ENCODE measurements around the gene ZNF888.
"Not testable (repeated sequence)": the region's sequence is repeated elsewhere in the genome, so short reads cannot be mapped to it uniquely, and the experiment has no call there.

ZNF888 gene

GRCh38 chr19:52923778-52924593 is 758 bp upstream of the ZNF888 start:
- no peaks in the 10 kb centered on the region for H3K27me3 ChIP-seq (ENCODE audit: insufficient read depth, low read length)
- no peaks in the 10 kb centered on the region for H3K79me2 ChIP-seq (ENCODE audit: insufficient read depth, low read length)
- H3K9me3 ChIP-seq (ENCODE audit: low read length), result peaks cover 4% of the 10 kb centered on the region; the same call in 1 of the 2 replicates
- no peaks in the 10 kb centered on the region for H4K20me1 ChIP-seq (ENCODE audit: insufficient read depth, low read length)
- peak overlapping the region; percentile 99 for H3K4me3 ChIP-seq (ENCODE audit: low read depth, low read length, poor library complexity, severe bottlenecking)
- no peak overlapping the region for H3K27ac ChIP-seq (ENCODE audit: low read depth, low read length, poor library complexity, severe bottlenecking)
- peak overlapping the region; percentile 83 for H3K4me2 ChIP-seq (ENCODE audit: low read length)
- no peaks in the 10 kb centered on the region for H3F3A ChIP-seq (ENCODE audit: insufficient read depth, low read length)
- peaks cover 28% of the 10 kb centered on the region for H3K36me3 ChIP-seq (ENCODE audit: insufficient read depth, low read length)
- TF ChIP-seq EZH2 (IDR thresholded peaks at IDR 0.05; ENCODE audit: borderline replicate concordance, low read length) (no peak), CTCF (IDR thresholded peaks at IDR 0.05; ENCODE audit: low read length) (no peak)
- H3K9me2 ChIP-seq (ENCODE audit: low read depth, low read length), result no peaks in the 10 kb centered on the region
- no peak overlapping the region for H2AFZ ChIP-seq (ENCODE audit: low read length)
- H3K4me1 ChIP-seq (ENCODE audit: insufficient read depth, low read length, severe bottlenecking), result peaks cover 16% of the 10 kb centered on the region
- H3K9ac ChIP-seq (ENCODE audit: low read length), result peak overlapping the region; percentile 99; the same call in 1 of the 2 replicates

DNA sequence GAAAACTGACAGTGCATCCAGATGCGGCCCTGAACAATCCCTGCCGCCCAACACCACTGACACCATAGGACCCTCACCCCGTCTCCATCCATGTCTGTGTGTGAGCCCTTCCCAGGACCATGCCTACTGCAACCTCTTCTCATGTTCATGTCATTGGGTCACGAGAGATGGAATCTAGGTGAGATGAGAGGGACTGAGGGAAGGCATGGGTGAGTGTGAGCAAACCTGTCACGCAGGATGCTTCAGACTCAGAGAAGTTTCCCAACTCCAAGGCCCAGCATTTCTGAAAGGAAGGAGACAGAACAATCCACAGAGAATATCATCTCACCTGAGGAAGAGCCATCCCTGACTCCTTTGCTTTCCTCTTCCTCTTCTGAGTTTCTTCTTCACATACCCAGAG is 5.7 kb downstream of the ZNF888 start:
- peaks cover 62% of the 10 kb centered on the region for H3K36me3 ChIP-seq (ENCODE audit: insufficient read depth, low read length)
- no peak overlapping the region for H2AFZ ChIP-seq (ENCODE audit: low read length)
- H3K9me2 ChIP-seq (ENCODE audit: low read depth, low read length), result no peaks in the 10 kb centered on the region
- no peak overlapping the region for H3K9ac ChIP-seq (ENCODE audit: low read length)
- H3K27ac ChIP-seq (ENCODE audit: low read depth, low read length, poor library complexity, severe bottlenecking), result no peak overlapping the region
- no peaks in the 10 kb centered on the region for H4K20me1 ChIP-seq (ENCODE audit: insufficient read depth, low read length)
- H3F3A ChIP-seq (ENCODE audit: insufficient read depth, low read length), result no peaks in the 10 kb centered on the region
- H3K4me2 ChIP-seq (ENCODE audit: low read length), result no peak overlapping the region
- H3K27me3 ChIP-seq (ENCODE audit: insufficient read depth, low read length), result no peaks in the 10 kb centered on the region
- no peak for TF ChIP-seq EZH2 (IDR thresholded peaks at IDR 0.05; ENCODE audit: borderline replicate concordance, low read length)
- no peak for TF ChIP-seq CTCF (IDR thresholded peaks at IDR 0.05; ENCODE audit: low read length)
- peaks cover 6% of the 10 kb centered on the region for H3K4me1 ChIP-seq (ENCODE audit: insufficient read depth, low read length, severe bottlenecking)
- H3K79me2 ChIP-seq (ENCODE audit: insufficient read depth, low read length), result no peaks in the 10 kb centered on the region
- H3K9me3 ChIP-seq (ENCODE audit: low read length), result no peaks in the 10 kb centered on the region
- H3K4me3 ChIP-seq (ENCODE audit: low read depth, low read length, poor library complexity, severe bottlenecking), result no peak overlapping the region

GRCh38 chr19:52910648-52911047 is 12.6 kb downstream of the ZNF888 start:
- no peaks in the 10 kb centered on the region for H3K4me1 ChIP-seq (ENCODE audit: insufficient read depth, low read length, severe bottlenecking)
- H3K4me2 ChIP-seq (ENCODE audit: low read length), result no peak overlapping the region
- no peaks in the 10 kb centered on the region for H3F3A ChIP-seq (ENCODE audit: insufficient read depth, low read length)
- H3K9me3 ChIP-seq (ENCODE audit: low read length), result 0 out of 2 replicates have a peak, but pooled peaks cover 4% of the 10 kb centered on the region
- H2AFZ ChIP-seq (ENCODE audit: low read length), result no peak overlapping the region
- H3K79me2 ChIP-seq (ENCODE audit: insufficient read depth, low read length), result no peaks in the 10 kb centered on the region
- no peaks in the 10 kb centered on the region for H3K27me3 ChIP-seq (ENCODE audit: insufficient read depth, low read length)
- H3K4me3 ChIP-seq (ENCODE audit: low read depth, low read length, poor library complexity, severe bottlenecking), result no peak overlapping the region
- no peak overlapping the region for H3K9ac ChIP-seq (ENCODE audit: low read length)
- peaks cover 85% of the 10 kb centered on the region for H3K36me3 ChIP-seq (ENCODE audit: insufficient read depth, low read length)
- H3K27ac ChIP-seq (ENCODE audit: low read depth, low read length, poor library complexity, severe bottlenecking), result no peak overlapping the region
- no peaks in the 10 kb centered on the region for H3K9me2 ChIP-seq (ENCODE audit: low read depth, low read length)
- no peaks in the 10 kb centered on the region for H4K20me1 ChIP-seq (ENCODE audit: insufficient read depth, low read length)
- TF ChIP-seq EZH2 (IDR thresholded peaks at IDR 0.05; ENCODE audit: borderline replicate concordance, low read length) (no peak), CTCF (IDR thresholded peaks at IDR 0.05; ENCODE audit: low read length) (no peak)

DNA sequence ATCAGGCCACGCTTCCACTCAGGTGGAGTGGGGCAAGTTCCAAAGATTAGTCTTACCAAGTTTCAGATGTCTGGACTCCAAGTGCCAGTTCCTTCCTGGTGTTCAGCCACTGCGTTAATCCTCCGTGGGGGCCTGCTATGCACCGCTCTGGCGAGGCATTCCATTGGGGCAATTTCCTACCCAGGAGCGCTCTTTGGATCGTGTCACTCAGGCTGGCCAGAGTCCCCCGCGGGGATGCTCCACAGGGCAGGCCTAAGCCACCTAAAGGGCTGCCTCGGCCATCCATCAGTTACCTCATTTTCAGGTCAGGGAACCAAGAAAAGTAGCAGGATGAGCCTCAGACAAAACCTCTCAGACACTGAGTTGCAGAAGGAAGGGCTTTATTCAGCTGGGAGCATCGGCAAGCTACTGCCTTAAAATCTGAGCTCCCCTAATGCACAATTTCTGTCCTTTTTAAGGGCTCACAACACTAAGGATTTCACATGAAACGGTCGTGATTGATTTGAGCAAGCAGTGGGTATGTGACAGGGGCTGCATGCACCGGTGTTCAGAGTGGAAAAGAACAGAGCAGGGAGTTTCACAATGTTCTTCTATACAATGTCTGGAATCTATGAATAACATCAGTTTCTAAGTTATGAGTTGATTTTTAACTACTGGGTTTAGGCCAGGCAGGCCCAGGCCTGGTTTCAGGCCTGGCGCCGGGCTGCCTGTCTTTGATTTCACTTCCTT is 19.0 kb downstream of the ZNF888 start:
- not testable (repeated sequence) for H3K4me2 ChIP-seq (ENCODE audit: low read length); H3K9ac ChIP-seq (ENCODE audit: low read length); H3K9me3 ChIP-seq (ENCODE audit: low read length); H3K4me3 ChIP-seq (ENCODE audit: low read depth, low read length, poor library complexity, severe bottlenecking); H3K9me2 ChIP-seq (ENCODE audit: low read depth, low read length); H2AFZ ChIP-seq (ENCODE audit: low read length); H3K4me1 ChIP-seq (ENCODE audit: insufficient read depth, low read length, severe bottlenecking); H3F3A ChIP-seq (ENCODE audit: insufficient read depth, low read length); H3K79me2 ChIP-seq (ENCODE audit: insufficient read depth, low read length); H4K20me1 ChIP-seq (ENCODE audit: insufficient read depth, low read length); H3K27me3 ChIP-seq (ENCODE audit: insufficient read depth, low read length); H3K27ac ChIP-seq (ENCODE audit: low read depth, low read length, poor library complexity, severe bottlenecking)
- H3K36me3 ChIP-seq (ENCODE audit: insufficient read depth, low read length), result peaks cover 33% of the 10 kb centered on the region

All from OCI-LY1 (cell line).